HepG2 (cell line): ENCODE results near the gene MYD88. TPM values are rescaled to one million over a fixed set of nuclear protein-coding genes. Genes with fewer than 3 reads are reported as not detected.

ENCODE experiments used
- CHD4 ChIP-seq: fragments of 200-600 bp; sonication (generic); IDR thresholded peaks from 2 replicates; pipeline ENCODE4 v1.7.0; 2017; ENCODE audit warnings: mild to moderate bottlenecking, low read length, borderline replicate concordance
- CTCF ChIP-seq: sonication (generic); formaldehyde crosslinking; IDR thresholded peaks from 2 replicates; pipeline ENCODE4 v1.5.0; 2020; ENCODE audit warnings: mild to moderate bottlenecking, missing genetic modification reagents, moderate library complexity
- GABPB1 ChIP-seq: IDR thresholded peaks from 2 replicates; pipeline ENCODE4 v1.6.1; 2016; ENCODE audit warnings: mild to moderate bottlenecking, missing genetic modification reagents, moderate library complexity, missing compliant biosample characterization
- HMGXB3 ChIP-seq: sonication (generic); formaldehyde crosslinking; IDR thresholded peaks from 2 replicates; pipeline ENCODE4 v1.4.0; 2020; ENCODE audit warnings: missing genetic modification reagents, borderline replicate concordance
- HNRNPUL1 ChIP-seq: fragments of 200-400 bp; formaldehyde crosslinking; IDR thresholded peaks from 2 replicates; pipeline ENCODE4 v1.6.1; 2017; ENCODE audit warnings: low read depth, mild to moderate bottlenecking, low read length, moderate library complexity
- HOXA9 ChIP-seq: sonication (generic); formaldehyde crosslinking; IDR thresholded peaks from 2 replicates; pipeline ENCODE4 v1.8.1; 2022; ENCODE audit warnings: missing genetic modification reagents, mild to moderate bottlenecking, moderate library complexity, borderline replicate concordance
- IKZF5 ChIP-seq: IDR thresholded peaks from 2 replicates; pipeline ENCODE4 v1.6.1; 2018; ENCODE audit warnings: missing genetic modification reagents, mild to moderate bottlenecking, missing compliant biosample characterization
- MYC ChIP-seq: sonication (generic); formaldehyde crosslinking; IDR thresholded peaks from 2 replicates; pipeline ENCODE4 v1.9.0; 2021; ENCODE audit warnings: missing genetic modification reagents, borderline replicate concordance
- NCOA1 ChIP-seq: sonication (generic); formaldehyde crosslinking; IDR thresholded peaks from 2 replicates; pipeline ENCODE4 v1.9.0; 2021; ENCODE audit warnings: missing genetic modification reagents
- NFYB ChIP-seq: sonication (generic); formaldehyde crosslinking; IDR thresholded peaks from 2 replicates; pipeline ENCODE4 v1.4.0; 2020; ENCODE audit warnings: missing genetic modification reagents
- STAG1 ChIP-seq: sonication (generic); formaldehyde crosslinking; IDR thresholded peaks from 2 replicates; pipeline ENCODE4 v1.4.0; 2020; ENCODE audit warnings: missing genetic modification reagents
- ZBTB1 ChIP-seq: sonication (generic); formaldehyde crosslinking; IDR thresholded peaks from 2 replicates; pipeline ENCODE4 v1.4.0; 2020; ENCODE audit warnings: missing genetic modification reagents, borderline replicate concordance
- ZNF17 ChIP-seq: sonication (generic); formaldehyde crosslinking; IDR thresholded peaks from 2 replicates; pipeline ENCODE4 v1.5.0; 2020; ENCODE audit warnings: mild to moderate bottlenecking, missing genetic modification reagents
- ZNF224 ChIP-seq: sonication (generic); formaldehyde crosslinking; IDR thresholded peaks from 2 replicates; pipeline ENCODE4 v1.5.0; 2020; ENCODE audit warnings: mild to moderate bottlenecking, missing genetic modification reagents
- ZNF431 ChIP-seq: sonication (generic); formaldehyde crosslinking; IDR thresholded peaks from 2 replicates; pipeline ENCODE4 v1.9.0; 2022; ENCODE audit warnings: missing genetic modification reagents, low read depth, mild to moderate bottlenecking, borderline replicate concordance
- ZNF749 ChIP-seq: sonication (generic); formaldehyde crosslinking; IDR thresholded peaks from 2 replicates; pipeline ENCODE4 v1.8.0; 2022; ENCODE audit warnings: mild to moderate bottlenecking, missing genetic modification reagents, moderate library complexity, borderline replicate concordance
- polyA plus RNA-seq, 8 experiments: library from polyadenylated mRNA; depleted of rRNA in 3 of 8; stranded (reverse) in 7 of 8; unstranded in 1 of 8; fragments of >200 nt; fragmentation: Illumina TruSeq in 4 of 8; extraction: Trizol in 4 of 8; gene quantifications; 2 replicates each; pipeline versions ENCODE4 v1.2.1 to v1.2.3, GENCODE V29; 2011 to 2016; ENCODE audit warnings: low read depth in 4 of 8, missing spikeins in 1 of 8, mixed read lengths in 1 of 8; ENCODE audit not compliant: insufficient read depth in 1 of 8
- total RNA-seq, 5 experiments: library from RNA; depleted of rRNA; stranded (reverse); fragments of >200 nt; fragmentation: Illumina TruSeq; extraction: Trizol; gene quantifications; 2 replicates each; pipeline ENCODE4 v1.2.3, GENCODE V29; 2016; ENCODE audit warnings: low read depth in 1 of 5

MYD88 gene
- total and polyA plus RNA-seq, 2 of the 13 experiments (the other 11 are each of a cell fraction or from before 2014, with no cell fraction given), result 7.6 to 32.7 TPM

- TF ChIP-seq IKZF5 (CRISPR knock-in tag), result no peak
- no peak for TF ChIP-seq CHD4
- TF ChIP-seq GABPB1 (CRISPR knock-in tag), result no peak
- TF ChIP-seq HOXA9 (CRISPR knock-in tag), result no peak
- no peak for TF ChIP-seq NCOA1 (CRISPR knock-in tag)
- TF ChIP-seq ZNF749, result no peak
- TF ChIP-seq MYC, result no peak
- peak; percentile 62 for TF ChIP-seq CTCF (CRISPR knock-in tag)
- TF ChIP-seq ZBTB1, result no peak
- TF ChIP-seq ZNF224 (CRISPR knock-in tag), result 0 out of 2 replicates have a peak, but pooled peaks have one; percentile 55
- no peak for TF ChIP-seq NFYB
- TF ChIP-seq HNRNPUL1, result no peak
- TF ChIP-seq HMGXB3 (CRISPR knock-in tag), result no peak
- no peak for TF ChIP-seq ZNF17 (CRISPR knock-in tag)
- TF ChIP-seq STAG1 (CRISPR knock-in tag), result peak; percentile 54
- TF ChIP-seq ZNF431 (CRISPR knock-in tag), result no peak
These were observed 6.7 kb upstream of the MYD88 start (continued) for GRCh38 chr3:38131621-38132369.
